ENCODE measurements around the gene DGKB.

Gene DGKB

DNA sequence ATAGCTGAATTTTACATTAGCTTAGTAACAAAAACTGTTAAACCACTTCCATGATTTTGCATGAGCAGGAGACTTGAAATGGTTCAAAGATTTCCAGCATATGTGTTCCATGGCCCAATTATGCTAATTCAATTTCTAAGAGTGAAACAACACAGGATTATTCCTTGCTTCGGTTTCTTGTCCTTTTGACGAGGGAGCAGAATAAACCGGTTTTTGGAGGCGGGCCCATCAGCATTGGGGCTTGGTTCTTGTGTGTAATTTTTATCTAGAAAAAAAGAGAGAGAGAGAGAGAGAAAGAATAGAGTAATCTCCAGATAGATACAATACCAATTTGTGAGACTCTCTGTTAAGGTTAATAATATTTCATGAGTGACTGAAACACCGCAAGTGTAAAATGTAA is 753.6 kb downstream of the DGKB start:
- H3K36me3 Mint-ChIP-seq (ENCODE audit: insufficient read depth): no peaks in the 10 kb centered on the region
- no peak overlapping the region for H3K4me3 Mint-ChIP-seq
- H3K4me1 Mint-ChIP-seq (ENCODE audit: low read depth in 2 of 2): no peaks in the 10 kb centered on the region
- H3K9me3 Mint-ChIP-seq: no peaks in the 10 kb centered on the region
- no peak overlapping the region for H3K27ac Mint-ChIP-seq
- ATAC-seq (replicated peaks): no peak
- no peaks in the 10 kb centered on the region for H3K27me3 Mint-ChIP-seq
- DNase-seq: no peak

DNA sequence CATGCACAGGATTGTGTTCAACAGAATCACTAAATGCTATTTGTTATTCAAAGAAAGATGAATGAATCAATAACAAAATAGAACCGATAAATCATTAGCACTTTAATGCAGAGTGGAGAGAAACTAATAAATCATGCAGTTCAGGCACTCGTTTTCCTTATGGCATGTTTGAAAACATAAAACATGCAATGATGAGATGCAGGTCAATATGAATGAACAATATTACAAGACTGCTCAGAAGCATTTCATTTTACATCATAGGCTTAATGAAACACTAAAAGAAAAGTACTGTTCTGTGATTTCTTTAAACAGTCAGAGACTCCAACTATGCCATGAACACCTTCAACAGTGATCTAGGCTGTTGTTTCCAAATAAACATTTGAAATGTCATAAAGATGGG is 755.0 kb downstream of the DGKB start:
- Mint-ChIP-seq H3K9me3 (no peaks in the 10 kb centered on the region), H3K27me3 (no peaks in the 10 kb centered on the region), H3K4me1 (ENCODE audit: low read depth in 2 of 2) (no peaks in the 10 kb centered on the region), H3K27ac (no peak overlapping the region), H3K4me3 (no peak overlapping the region), H3K36me3 (ENCODE audit: insufficient read depth) (no peaks in the 10 kb centered on the region)
- DNase-seq: no peak
- ATAC-seq (replicated peaks): no peak

DNA sequence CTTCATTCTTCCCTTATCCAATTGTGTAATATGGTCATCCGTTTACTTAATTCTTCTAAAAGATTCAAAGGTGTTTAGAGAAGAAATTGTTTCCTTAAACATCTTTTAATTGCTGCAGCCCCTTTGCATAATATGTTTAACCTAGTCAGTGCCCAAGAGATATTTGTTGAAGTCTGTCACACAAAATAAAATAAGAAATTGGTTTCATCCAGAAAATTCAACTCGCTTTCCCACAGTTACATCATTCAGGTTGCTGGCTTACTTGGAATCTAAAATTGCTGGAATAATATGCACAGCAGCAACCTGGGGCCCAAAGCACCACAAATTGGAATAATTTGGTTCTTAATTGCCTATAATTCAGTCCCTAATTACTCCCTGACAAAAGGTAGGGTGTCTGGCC is 758.0 kb downstream of the DGKB start:
- Mint-ChIP-seq H3K27me3 (no peaks in the 10 kb centered on the region), H3K4me1 (ENCODE audit: low read depth in 2 of 2) (no peaks in the 10 kb centered on the region), H3K9me3 (no peaks in the 10 kb centered on the region), H3K27ac (no peak overlapping the region), H3K36me3 (ENCODE audit: insufficient read depth) (no peaks in the 10 kb centered on the region), H3K4me3 (no peak overlapping the region)
- no peak for DNase-seq
- ATAC-seq (replicated peaks): no peak

DNA sequence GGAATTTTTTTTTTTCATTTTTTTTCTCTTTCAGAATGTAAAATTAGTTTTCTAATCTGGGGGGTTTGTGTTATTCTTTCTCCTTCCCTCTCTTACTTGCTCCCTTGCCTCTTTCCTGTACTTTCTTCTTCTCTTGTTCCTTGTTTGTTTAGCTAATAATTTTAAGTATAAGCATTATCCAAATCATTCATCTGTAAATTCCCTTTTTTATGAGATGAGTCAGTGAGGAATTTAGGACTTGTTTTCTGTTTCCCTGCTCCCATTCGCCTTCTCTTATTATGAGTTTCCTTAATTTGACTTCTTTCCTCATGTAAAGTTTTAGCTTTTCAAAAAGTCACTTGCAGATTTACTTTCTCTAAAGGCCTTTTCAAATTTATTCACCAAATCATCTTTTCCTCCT is 758.4 kb downstream of the DGKB start:
- Mint-ChIP-seq H3K27ac (no peak overlapping the region), H3K27me3 (no peaks in the 10 kb centered on the region), H3K4me3 (no peak overlapping the region), H3K4me1 (ENCODE audit: low read depth in 2 of 2) (no peaks in the 10 kb centered on the region), H3K9me3 (no peaks in the 10 kb centered on the region), H3K36me3 (ENCODE audit: insufficient read depth) (no peaks in the 10 kb centered on the region)
- no peak for ATAC-seq (replicated peaks)
- DNase-seq: no peak

DNA sequence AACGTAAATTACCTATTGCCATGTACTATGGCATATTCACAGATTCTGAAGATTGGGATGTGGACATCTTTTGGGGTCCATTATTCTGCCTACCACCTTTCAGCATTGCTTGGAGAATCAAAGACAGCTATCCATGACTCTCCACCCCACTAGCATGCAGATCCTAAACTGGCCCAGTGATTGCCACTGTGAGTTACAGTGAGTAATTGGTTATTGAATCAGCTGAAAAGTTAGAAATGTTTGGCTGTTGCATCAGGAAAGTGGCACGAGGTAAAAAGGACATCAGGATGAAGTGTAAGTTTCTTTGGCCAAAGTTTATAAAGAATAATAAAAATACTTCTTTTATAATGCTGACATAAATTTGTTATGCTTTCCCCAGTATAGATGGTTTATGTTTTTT is 764.9 kb downstream of the DGKB start:
- H3K9me3 Mint-ChIP-seq: no peaks in the 10 kb centered on the region
- no peaks in the 10 kb centered on the region for H3K36me3 Mint-ChIP-seq (ENCODE audit: insufficient read depth)
- H3K27ac Mint-ChIP-seq: no peak overlapping the region
- no peak overlapping the region for H3K4me3 Mint-ChIP-seq
- no peak for ATAC-seq (replicated peaks)
- H3K4me1 Mint-ChIP-seq (ENCODE audit: low read depth in 2 of 2): no peaks in the 10 kb centered on the region
- no peaks in the 10 kb centered on the region for H3K27me3 Mint-ChIP-seq
- no peak for DNase-seq

DNA sequence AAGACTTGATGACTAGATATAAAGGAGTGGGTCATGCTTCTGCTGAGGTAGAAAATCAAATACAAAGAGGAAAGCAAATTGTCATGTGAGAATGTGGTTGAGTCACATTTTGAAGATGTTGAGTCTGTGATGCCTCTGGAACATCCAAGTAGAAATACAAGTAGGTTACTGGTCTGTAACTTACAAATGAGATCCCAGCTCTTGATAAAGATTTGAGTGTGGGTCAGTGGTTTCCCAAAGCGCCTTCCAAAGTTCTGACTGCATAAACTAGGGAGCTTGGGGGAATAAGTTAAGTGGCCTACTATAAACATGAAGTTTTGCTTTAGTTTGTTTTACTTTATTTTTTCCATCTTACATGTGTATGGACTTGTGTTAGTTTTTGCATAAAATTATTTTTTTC is 768.8 kb downstream of the DGKB start:
- H3K36me3 Mint-ChIP-seq (ENCODE audit: insufficient read depth): no peaks in the 10 kb centered on the region
- DNase-seq: no peak
- H3K4me3 Mint-ChIP-seq: no peak overlapping the region
- H3K27ac Mint-ChIP-seq: no peak overlapping the region
- no peaks in the 10 kb centered on the region for H3K4me1 Mint-ChIP-seq (ENCODE audit: low read depth in 2 of 2)
- no peak for ATAC-seq (replicated peaks)
- H3K9me3 Mint-ChIP-seq: no peaks in the 10 kb centered on the region
- H3K27me3 Mint-ChIP-seq: peaks cover 0 to 5% of the 10 kb centered on the region in 2 donors

DNA sequence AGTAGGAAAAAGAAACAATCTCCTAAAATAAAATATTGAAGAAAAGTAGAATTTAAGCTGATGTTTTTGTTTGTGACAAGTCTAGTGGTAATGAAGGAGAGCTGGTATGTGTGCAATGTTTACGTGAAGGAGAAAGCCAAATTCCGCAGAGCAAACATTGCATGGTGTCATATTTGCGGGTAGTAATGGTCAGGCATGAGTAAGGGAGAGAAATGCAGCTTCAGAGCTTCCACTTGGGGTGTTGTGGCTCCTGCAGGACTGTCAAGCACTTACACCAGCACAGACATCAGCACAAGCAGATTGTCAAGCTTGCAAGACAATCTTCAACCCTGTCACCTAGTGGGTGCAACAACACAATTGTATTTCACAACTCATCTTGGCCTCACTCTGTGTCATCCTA is 776.6 kb downstream of the DGKB start:
- Mint-ChIP-seq H3K9me3 (no peaks in the 10 kb centered on the region), H3K4me1 (ENCODE audit: low read depth in 2 of 2) (no peaks in the 10 kb centered on the region), H3K4me3 (no peak overlapping the region), H3K27ac (no peak overlapping the region), H3K36me3 (ENCODE audit: insufficient read depth) (no peaks in the 10 kb centered on the region), H3K27me3 (peaks cover 5 to 10% of the 10 kb centered on the region in 2 donors)
- ATAC-seq (replicated peaks) (no peak), DNase-seq (no peak)

DNA sequence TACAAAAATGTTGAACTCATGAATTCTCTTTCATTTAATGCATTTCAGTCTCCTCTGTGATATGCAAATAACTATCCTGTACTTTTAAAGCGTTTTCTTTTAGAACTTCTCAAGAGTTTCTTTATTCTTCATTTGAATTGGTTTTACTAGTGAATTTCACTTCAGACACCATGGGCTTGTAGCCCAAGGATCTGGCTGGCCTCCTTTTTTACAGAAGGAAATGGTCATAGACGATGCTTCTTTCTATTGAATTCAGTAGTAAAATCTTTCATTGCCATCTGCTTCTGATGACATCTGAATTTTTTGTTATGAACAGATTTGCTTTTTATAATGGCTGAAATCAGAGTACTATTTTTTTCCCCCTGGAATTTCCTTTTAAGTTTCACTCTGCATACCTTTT is 777.8 kb downstream of the DGKB start:
- Mint-ChIP-seq H3K27ac (no peak overlapping the region), H3K36me3 (ENCODE audit: insufficient read depth) (no peaks in the 10 kb centered on the region), H3K9me3 (no peaks in the 10 kb centered on the region), H3K27me3 (peaks cover 4 to 10% of the 10 kb centered on the region in 2 donors), H3K4me1 (ENCODE audit: low read depth in 2 of 2) (no peaks in the 10 kb centered on the region), H3K4me3 (no peak overlapping the region)
- no peak for ATAC-seq (replicated peaks)
- no peak for DNase-seq

DNA sequence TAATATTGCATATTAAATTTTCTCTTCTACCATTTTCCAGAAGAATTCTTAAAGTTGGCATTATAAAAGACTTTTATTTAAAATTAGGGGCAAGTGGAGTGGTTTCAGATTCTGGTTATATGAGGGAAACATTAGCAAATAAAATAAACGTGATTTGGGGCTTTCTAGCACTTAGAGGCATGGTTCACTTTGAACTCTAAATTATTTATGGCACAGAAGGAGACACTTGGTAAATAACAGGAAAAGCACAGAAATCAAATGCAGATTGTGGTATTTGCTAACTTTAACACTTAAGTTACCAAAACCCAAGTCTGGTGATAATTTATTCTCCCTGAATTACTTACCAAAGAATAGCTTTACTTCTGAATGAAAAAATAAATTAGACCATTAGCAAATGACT is 778.6 kb downstream of the DGKB start:
- no peaks in the 10 kb centered on the region for H3K4me1 Mint-ChIP-seq (ENCODE audit: low read depth in 2 of 2)
- no peak overlapping the region for H3K4me3 Mint-ChIP-seq
- ATAC-seq (replicated peaks) (no peak), DNase-seq (no peak)
- no peak overlapping the region for H3K27ac Mint-ChIP-seq
- no peaks in the 10 kb centered on the region for H3K9me3 Mint-ChIP-seq
- H3K27me3 Mint-ChIP-seq: peaks cover 0 to 10% of the 10 kb centered on the region in 2 donors
- no peaks in the 10 kb centered on the region for H3K36me3 Mint-ChIP-seq (ENCODE audit: insufficient read depth)

DNA sequence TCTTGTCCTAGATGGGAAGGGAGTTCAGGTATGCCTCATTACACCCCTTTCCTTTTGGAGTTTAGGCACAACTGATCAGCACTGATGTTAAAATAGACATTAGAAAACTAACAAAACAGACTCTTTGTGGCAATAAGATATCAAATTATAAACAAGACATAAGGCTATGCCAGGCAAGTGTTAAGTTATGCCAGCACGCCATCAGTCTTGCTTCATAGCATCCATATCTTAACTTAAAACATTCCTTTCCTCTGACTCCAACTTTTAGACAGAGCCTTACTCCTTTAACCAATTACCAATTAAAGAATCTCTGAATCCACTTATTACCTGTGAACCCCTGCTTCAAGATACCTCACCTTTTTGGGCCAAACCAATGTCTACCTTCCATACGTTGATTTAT is 786.9 kb downstream of the DGKB start:
- no peaks in the 10 kb centered on the region for H3K4me1 Mint-ChIP-seq (ENCODE audit: low read depth in 2 of 2)
- no peak for ATAC-seq (replicated peaks)
- no peaks in the 10 kb centered on the region for H3K36me3 Mint-ChIP-seq (ENCODE audit: insufficient read depth)
- peaks cover 0 to 14% of the 10 kb centered on the region in 2 donors for H3K27me3 Mint-ChIP-seq
- H3K4me3 Mint-ChIP-seq: no peak overlapping the region
- H3K9me3 Mint-ChIP-seq: no peaks in the 10 kb centered on the region
- H3K27ac Mint-ChIP-seq: no peak overlapping the region
- no peak for DNase-seq

DNA sequence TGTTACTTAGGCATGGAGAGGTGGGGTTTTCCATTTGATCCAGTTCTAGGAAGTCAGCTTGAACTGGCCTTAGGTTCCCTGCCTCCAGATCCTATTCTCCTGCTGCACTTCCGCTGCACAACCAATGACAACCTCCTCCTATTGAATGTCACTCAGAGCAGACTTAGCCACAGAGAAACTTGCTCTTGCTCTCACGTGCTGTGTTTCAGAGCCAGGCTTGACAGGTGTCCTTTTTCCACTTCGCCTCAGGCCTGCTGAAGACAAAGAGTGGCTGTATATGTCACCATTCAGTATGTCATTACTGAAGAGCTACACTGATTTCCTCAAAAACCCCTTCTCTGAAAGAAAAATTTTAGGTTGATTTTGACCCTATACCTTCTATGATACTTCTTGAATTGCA is 797.7 kb downstream of the DGKB start:
- no peak overlapping the region for H3K27ac Mint-ChIP-seq
- ATAC-seq (replicated peaks) (no peak), DNase-seq (no peak)
- H3K27me3 Mint-ChIP-seq: no peaks in the 10 kb centered on the region
- no peaks in the 10 kb centered on the region for H3K36me3 Mint-ChIP-seq (ENCODE audit: insufficient read depth)
- no peaks in the 10 kb centered on the region for H3K9me3 Mint-ChIP-seq
- H3K4me3 Mint-ChIP-seq: no peak overlapping the region
- H3K4me1 Mint-ChIP-seq (ENCODE audit: low read depth in 2 of 2): no peaks in the 10 kb centered on the region

DNA sequence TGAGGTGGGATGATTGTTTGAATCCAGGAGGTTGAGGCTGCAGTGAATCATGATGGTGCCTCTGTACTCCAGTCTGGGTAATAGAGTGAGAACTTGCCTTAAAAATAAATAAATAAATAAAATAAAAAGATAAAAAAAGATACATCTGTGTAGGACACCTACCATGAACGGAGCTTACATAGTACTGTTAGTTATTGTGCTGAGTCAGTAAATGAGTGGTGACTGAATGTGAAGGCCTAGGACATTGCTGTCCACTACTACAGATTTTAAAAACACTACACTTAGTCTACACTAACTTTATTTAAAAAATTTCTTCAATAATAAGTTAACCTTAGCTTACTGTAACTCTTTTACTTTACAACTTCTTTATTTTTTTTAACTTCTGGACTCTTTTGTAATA is 806.4 kb downstream of the DGKB start:
- Mint-ChIP-seq H3K27ac (no peak overlapping the region), H3K9me3 (no peaks in the 10 kb centered on the region), H3K4me1 (ENCODE audit: low read depth in 2 of 2) (no peaks in the 10 kb centered on the region), H3K36me3 (ENCODE audit: insufficient read depth) (no peaks in the 10 kb centered on the region), H3K4me3 (no peak overlapping the region), H3K27me3 (no peaks in the 10 kb centered on the region)
- DNase-seq: no peak
- ATAC-seq (replicated peaks): no peak

DNA sequence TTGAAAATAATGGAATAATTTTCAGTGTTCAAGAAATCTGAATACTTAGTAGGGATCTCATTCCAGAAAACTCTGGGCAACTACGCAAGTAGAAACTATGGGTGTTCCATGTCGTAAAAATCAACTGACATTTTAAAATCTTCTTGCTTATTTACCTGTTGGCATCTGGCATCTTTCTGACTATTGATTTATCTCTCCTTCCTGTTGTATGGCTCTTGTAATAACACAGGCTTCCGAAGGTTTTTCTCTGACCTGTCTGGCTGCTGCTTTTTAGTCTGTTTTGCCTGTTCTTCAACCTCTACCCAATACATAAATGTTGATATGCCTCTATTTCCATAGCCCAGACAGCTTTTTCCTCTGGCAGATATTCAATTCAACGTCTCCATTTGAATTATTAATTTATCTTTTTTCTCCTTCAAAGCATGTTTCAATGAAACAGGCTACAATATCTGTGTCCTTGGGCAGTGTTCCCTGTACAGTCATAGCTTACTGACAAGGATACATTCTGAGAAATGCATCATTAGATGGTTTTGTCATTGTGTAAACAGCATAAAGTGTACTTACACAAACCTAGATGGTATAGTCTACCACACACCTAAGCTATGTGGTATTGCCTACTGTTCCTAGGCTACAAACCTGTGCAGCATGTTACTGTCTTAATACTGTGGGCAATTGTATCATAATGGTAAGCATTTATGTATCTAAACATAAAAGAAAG is 807.2 kb downstream of the DGKB start:
- no peaks in the 10 kb centered on the region for H3K27me3 Mint-ChIP-seq
- no peak overlapping the region for H3K27ac Mint-ChIP-seq
- H3K9me3 Mint-ChIP-seq: no peaks in the 10 kb centered on the region
- no peak overlapping the region for H3K4me3 Mint-ChIP-seq
- ATAC-seq (replicated peaks) (no peak), DNase-seq (no peak)
- no peaks in the 10 kb centered on the region for H3K36me3 Mint-ChIP-seq (ENCODE audit: insufficient read depth)
- H3K4me1 Mint-ChIP-seq (ENCODE audit: low read depth in 2 of 2): no peaks in the 10 kb centered on the region

All from effector memory CD8-positive, alpha-beta T cell (primary cell).